GM11168 (cell line): ENCODE results near the gene CEP131.
"Not testable (repeated sequence)": the region's sequence is repeated elsewhere in the genome, so short reads cannot be mapped to it uniquely, and the experiment has no call there.

ENCODE experiments used
- in situ Hi-C: fragments of 300-500 bp; cut with MboI; formaldehyde crosslinking; loops from one replicate; pipeline ENCODE4 v1.12.0; 2022; ENCODE audit warnings: low sequenced_read_pairs; ENCODE audit not compliant: unreplicated experiment

The CEP131 gene

GRCh38 chr17:81228834-81229665 is 6.3 kb upstream of the CEP131 start:
- in situ Hi-C loops, result no loop called here

GRCh38 chr17:81228420-81228819 is 5.7 kb upstream of the CEP131 start:
- in situ Hi-C loops, result no loop called here

GRCh38 chr17:81227630-81228029 is 4.9 kb upstream of the CEP131 start:
- in situ Hi-C loops, result not testable (repeated sequence)

GRCh38 chr17:81223762-81224130 is 981 bp upstream of the CEP131 start:
- in situ Hi-C loops, result no loop called here

- in situ Hi-C loops, result no loop called here
These were observed 202 bp downstream of the CEP131 start for GRCh38 chr17:81222620-81222905.

GRCh38 chr17:81221842-81222619 is 734 bp downstream of the CEP131 start:
- in situ Hi-C loops, result no loop called here

- in situ Hi-C loops, result no loop called here
These were observed 1.4 kb downstream of the CEP131 start for GRCh38 chr17:81221371-81221841.

- in situ Hi-C loops, result no loop called here
These were observed 3.1 kb downstream of the CEP131 start for GRCh38 chr17:81219476-81220180.

- in situ Hi-C loops, result no loop called here
These were observed 3.8 kb downstream of the CEP131 start for GRCh38 chr17:81218991-81219390.

- in situ Hi-C loops, result no loop called here
These were observed 4.3 kb downstream of the CEP131 start for GRCh38 chr17:81218459-81218858.

GRCh38 chr17:81217491-81217890 is 5.3 kb downstream of the CEP131 start:
- in situ Hi-C loops, result no loop called here

- in situ Hi-C loops, result no loop called here
These were observed 8.8 kb downstream of the CEP131 start for GRCh38 chr17:81213978-81214377.

- in situ Hi-C loops, result no loop called here
These were observed 10.4 kb downstream of the CEP131 start for GRCh38 chr17:81212365-81212764.

- in situ Hi-C loops, result no loop called here
These were observed 11.9 kb downstream of the CEP131 start for GRCh38 chr17:81210868-81211267.

- in situ Hi-C loops, result no loop called here
These were observed 12.3 kb downstream of the CEP131 start for GRCh38 chr17:81210466-81210865.

- in situ Hi-C loops, result no loop called here
These were observed 13.6 kb downstream of the CEP131 start for GRCh38 chr17:81209141-81209540.

GRCh38 chr17:81208651-81209050 is 14.1 kb downstream of the CEP131 start:
- in situ Hi-C loops, result no loop called here

- in situ Hi-C loops, result no loop called here
These were observed 14.9 kb downstream of the CEP131 start for GRCh38 chr17:81207610-81208581.

GRCh38 chr17:81206657-81207056 is 16.1 kb downstream of the CEP131 start:
- in situ Hi-C loops, result no loop called here

GRCh38 chr17:81206166-81206565 is 16.6 kb downstream of the CEP131 start:
- in situ Hi-C loops, result no loop called here
